Measurements from ENCODE around the gene TMEM245.
A peak's percentile ranks its signal among the peaks of the same experiment; 100 is the strongest.

TMEM245 gene

GRCh38 chr9:109163194-109163593, 43.4 kb upstream of the TMEM245 start:
- no peak for TF ChIP-seq CTCF (IDR thresholded peaks at IDR 0.05; ENCODE audit: low read depth, low read length)
- no peak overlapping the region for H3K4me3 ChIP-seq (replicated peaks in 1 of 2; ENCODE audit: low read depth in 2 of 2, low read length in 2 of 2)

GRCh38 chr9:109162677-109163076, 42.9 kb upstream of the TMEM245 start:
- TF ChIP-seq CTCF (IDR thresholded peaks at IDR 0.05; ENCODE audit: low read depth, low read length), result no peak
- H3K4me3 ChIP-seq (replicated peaks in 1 of 2; ENCODE audit: low read depth in 2 of 2, low read length in 2 of 2), result no peak overlapping the region
- no peak for DNase-seq (ENCODE audit: low read depth in 2 of 2)

More at GRCh38 chr9:109163194-109163593, 43.4 kb upstream of the TMEM245 start:
- no peak for DNase-seq (ENCODE audit: low read depth in 2 of 2)

- DNase-seq (ENCODE audit: low read depth in 2 of 2), result no peak
- TF ChIP-seq CTCF (IDR thresholded peaks at IDR 0.05; ENCODE audit: low read depth, low read length), result no peak
- no peak overlapping the region for H3K4me3 ChIP-seq (replicated peaks in 1 of 2; ENCODE audit: low read depth in 2 of 2, low read length in 2 of 2)
Observed at GRCh38 chr9:109161471-109161870, 41.7 kb upstream of the TMEM245 start.

- no peak overlapping the region for H3K4me3 ChIP-seq (replicated peaks in 1 of 2; ENCODE audit: low read depth in 2 of 2, low read length in 2 of 2)
- DNase-seq (ENCODE audit: low read depth in 2 of 2), result no peak
- no peak for TF ChIP-seq CTCF (IDR thresholded peaks at IDR 0.05; ENCODE audit: low read depth, low read length)
Observed at GRCh38 chr9:109159583-109159982, 39.8 kb upstream of the TMEM245 start.

GRCh38 chr9:109158651-109159050, 38.9 kb upstream of the TMEM245 start:
- peak in 1 of 2 donors; percentile 3 for DNase-seq (ENCODE audit: low read depth in 2 of 2)
- TF ChIP-seq CTCF (IDR thresholded peaks at IDR 0.05; ENCODE audit: low read depth, low read length), result no peak
- H3K4me3 ChIP-seq (replicated peaks in 1 of 2; ENCODE audit: low read depth in 2 of 2, low read length in 2 of 2), result no peak overlapping the region

- H3K4me3 ChIP-seq (replicated peaks in 1 of 2; ENCODE audit: low read depth in 2 of 2, low read length in 2 of 2), result no peak overlapping the region
- no peak for TF ChIP-seq CTCF (IDR thresholded peaks at IDR 0.05; ENCODE audit: low read depth, low read length)
- DNase-seq (ENCODE audit: low read depth in 2 of 2), result no peak
Observed at GRCh38 chr9:109156708-109157107, 37.0 kb upstream of the TMEM245 start.

- no peak for TF ChIP-seq CTCF (IDR thresholded peaks at IDR 0.05; ENCODE audit: low read depth, low read length)
- DNase-seq (ENCODE audit: low read depth in 2 of 2), result no peak
- no peak overlapping the region for H3K4me3 ChIP-seq (replicated peaks in 1 of 2; ENCODE audit: low read depth in 2 of 2, low read length in 2 of 2)
Observed at GRCh38 chr9:109150925-109151545, 31.3 kb upstream of the TMEM245 start.

Measured in cardiac fibroblast (primary cell).